Measurements from ENCODE around the gene NET1.
A peak's percentile ranks its signal among the peaks of the same experiment; 100 is the strongest.
"Not testable (repeated sequence)": the region's sequence is repeated elsewhere in the genome, so short reads cannot be mapped to it uniquely, and the experiment has no call there.

NET1 gene, protein sequence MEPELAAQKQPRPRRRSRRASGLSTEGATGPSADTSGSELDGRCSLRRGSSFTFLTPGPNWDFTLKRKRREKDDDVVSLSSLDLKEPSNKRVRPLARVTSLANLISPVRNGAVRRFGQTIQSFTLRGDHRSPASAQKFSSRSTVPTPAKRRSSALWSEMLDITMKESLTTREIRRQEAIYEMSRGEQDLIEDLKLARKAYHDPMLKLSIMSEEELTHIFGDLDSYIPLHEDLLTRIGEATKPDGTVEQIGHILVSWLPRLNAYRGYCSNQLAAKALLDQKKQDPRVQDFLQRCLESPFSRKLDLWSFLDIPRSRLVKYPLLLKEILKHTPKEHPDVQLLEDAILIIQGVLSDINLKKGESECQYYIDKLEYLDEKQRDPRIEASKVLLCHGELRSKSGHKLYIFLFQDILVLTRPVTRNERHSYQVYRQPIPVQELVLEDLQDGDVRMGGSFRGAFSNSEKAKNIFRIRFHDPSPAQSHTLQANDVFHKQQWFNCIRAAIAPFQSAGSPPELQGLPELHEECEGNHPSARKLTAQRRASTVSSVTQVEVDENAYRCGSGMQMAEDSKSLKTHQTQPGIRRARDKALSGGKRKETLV

GRCh38 chr10:5412277-5412941 is at the start of gene NET1:
NET1 (plus strand) TSS chr10:5412557; CDS start chr10:5412693, 136 bp downstream.
- peak; percentile 100 for DNase-seq (ENCODE audit: low spot score)

DNA sequence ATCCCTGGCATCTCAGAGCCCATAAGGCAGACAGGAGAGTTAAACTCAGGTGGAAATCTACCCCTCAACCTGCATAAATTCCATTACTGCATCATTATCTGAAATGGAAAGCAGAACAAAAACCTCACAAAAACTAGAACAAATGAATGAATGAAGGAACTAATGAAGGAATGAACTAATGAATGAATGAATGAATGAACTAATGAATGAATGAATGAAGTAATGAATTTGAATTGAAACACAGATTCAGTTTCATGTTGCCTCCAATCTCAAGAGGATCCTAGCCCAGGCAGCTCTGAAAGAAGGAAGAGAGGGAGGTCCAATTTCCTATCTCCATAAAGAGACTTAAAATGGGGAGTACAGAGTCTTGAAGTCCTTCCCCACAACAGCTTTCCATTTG is 49.5 kb upstream of the NET1 start:
- no peak for DNase-seq (ENCODE audit: low spot score)

- no peak for DNase-seq (ENCODE audit: low spot score)
Measured at GRCh38 chr10:5364374-5364773, 48.0 kb upstream of the NET1 start.

GRCh38 chr10:5364890-5365338 is 47.4 kb upstream of the NET1 start, which contains the start of gene UCN3:
UCN3 (plus strand) TSS chr10:5364966; CDS start chr10:5373721, 8,755 bp downstream.
- DNase-seq (ENCODE audit: low spot score): no peak

GRCh38 chr10:5365928-5366327 is 46.4 kb upstream of the NET1 start:
- DNase-seq (ENCODE audit: low spot score): no peak

DNA sequence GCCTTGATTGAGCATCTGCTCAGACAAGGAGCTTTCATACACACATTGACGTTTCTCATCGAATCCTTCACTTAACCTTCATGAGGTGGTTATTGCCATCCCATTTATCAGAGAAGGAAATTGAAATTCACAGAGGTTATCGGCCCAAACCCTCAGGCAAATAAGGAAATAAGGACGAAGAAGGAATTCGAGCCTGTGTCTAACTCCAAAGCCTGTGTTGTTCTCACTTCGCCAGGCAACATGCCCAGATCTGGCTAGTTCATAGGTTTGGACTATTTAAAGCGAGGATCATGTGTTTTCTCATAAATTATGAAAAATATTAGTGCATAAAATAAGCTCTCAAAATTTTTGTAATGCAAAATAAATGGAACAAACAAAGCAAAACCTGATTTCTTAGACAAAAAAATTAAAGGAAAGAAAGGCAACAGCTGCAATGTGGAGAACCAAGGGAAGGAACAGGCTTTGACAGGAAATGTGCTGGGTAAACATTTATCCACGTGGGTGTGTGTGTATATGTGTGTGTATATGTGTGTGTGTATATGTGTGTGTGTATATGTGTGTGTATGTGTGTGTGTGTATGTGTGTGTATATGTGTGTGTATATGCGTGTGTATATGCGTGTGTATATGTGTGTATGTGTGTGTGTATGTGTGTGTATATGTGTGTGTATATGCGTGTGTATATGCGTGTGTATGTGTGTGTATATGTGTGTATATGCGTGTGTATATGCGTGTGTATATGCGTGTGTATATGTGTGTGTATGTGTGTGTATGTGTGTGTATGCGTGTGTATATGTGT is 42.8 kb upstream of the NET1 start:
- DNase-seq (ENCODE audit: low spot score): no peak

- no peak for DNase-seq (ENCODE audit: low spot score)
Measured at GRCh38 chr10:5370493-5371352, 41.6 kb upstream of the NET1 start.

DNA sequence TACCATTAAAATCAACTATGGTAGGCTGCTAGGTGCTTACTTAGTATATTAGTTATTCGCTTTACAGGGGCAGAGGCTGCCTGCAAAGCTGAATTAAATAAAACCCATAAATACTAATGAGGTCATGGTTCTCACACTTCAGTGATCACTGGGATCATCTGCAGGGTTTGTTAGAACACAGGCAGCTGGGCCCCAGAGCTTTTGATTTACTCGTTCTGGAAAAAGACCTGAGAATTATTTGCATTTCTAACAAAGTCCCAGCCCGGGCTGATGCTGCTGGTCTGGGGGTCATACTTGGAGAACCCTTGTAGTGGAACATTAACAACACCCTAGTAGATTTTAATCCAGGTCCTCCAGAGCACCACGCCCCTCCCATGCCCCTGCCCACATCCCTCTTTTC is 39.0 kb upstream of the NET1 start:
- DNase-seq (ENCODE audit: low spot score): no peak

- DNase-seq (ENCODE audit: low spot score): no peak
Measured at GRCh38 chr10:5373891-5374611, 38.3 kb upstream of the NET1 start.

- DNase-seq (ENCODE audit: low spot score): peak; percentile 29
Measured at GRCh38 chr10:5376450-5376849, 35.9 kb upstream of the NET1 start.

GRCh38 chr10:5379202-5379601 is 33.2 kb upstream of the NET1 start:
- not testable (repeated sequence) for DNase-seq (ENCODE audit: low spot score)

- not testable (repeated sequence) for DNase-seq (ENCODE audit: low spot score)
Measured at GRCh38 chr10:5380395-5380794, 32.0 kb upstream of the NET1 start.

DNA sequence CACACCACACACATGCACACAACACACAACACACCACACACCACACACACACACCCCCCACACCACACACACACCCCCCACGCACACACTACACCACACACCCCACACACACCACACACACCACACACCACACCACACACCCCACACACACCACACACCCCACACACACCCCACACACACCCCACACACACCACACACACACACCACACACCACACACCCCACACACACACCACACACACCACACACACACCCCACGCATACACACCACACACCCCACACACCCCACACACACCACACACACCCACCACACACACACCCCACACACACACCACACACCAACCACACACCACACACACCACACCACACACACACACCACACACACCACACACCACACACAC is 31.2 kb upstream of the NET1 start:
- DNase-seq (ENCODE audit: low spot score): no peak

DNA sequence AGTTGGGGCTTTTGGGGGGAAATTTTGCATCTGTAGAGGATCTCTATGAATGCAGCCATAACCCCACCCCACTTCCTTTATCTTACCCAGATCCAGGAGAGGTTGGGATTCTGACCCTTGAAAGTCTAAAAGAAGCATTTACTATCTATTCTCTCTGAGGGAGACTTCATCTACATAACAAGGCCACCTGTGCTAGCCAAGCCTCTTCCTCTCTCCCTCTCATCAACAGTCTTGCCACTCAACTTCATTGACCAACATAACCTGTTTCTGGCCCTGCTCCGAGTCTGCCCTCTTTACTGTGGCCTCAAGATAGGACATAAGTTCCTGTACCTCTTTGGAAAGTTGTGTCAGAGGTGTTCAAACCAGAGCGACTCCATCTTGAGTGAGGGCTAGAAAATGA is 27.1 kb upstream of the NET1 start:
- DNase-seq (ENCODE audit: low spot score): peak; percentile 43

- DNase-seq (ENCODE audit: low spot score): no peak
Measured at GRCh38 chr10:5387169-5387568, 25.2 kb upstream of the NET1 start.

GRCh38 chr10:5390607-5391205 is 21.7 kb upstream of the NET1 start:
- DNase-seq (ENCODE audit: low spot score): no peak

DNA sequence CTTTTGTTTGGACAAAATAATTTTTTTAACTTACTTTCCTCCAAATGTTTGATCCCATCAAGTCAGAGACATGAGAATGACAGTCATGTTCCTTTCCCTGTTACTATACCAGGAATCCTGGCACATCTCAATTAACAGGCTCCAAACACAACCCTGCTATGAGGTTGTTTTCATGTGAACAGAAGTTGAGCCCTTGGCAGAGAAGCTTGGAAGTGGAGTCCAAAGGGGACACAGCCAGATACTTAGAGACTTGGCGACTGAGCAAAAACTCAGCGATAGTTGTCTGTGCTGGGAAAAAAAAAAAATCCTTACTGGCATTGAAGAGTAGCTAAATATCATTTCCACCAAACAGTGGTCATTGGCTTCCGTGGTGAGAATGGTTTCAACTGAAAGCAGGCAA is 20.6 kb upstream of the NET1 start:
- no peak for DNase-seq (ENCODE audit: low spot score)

DNA sequence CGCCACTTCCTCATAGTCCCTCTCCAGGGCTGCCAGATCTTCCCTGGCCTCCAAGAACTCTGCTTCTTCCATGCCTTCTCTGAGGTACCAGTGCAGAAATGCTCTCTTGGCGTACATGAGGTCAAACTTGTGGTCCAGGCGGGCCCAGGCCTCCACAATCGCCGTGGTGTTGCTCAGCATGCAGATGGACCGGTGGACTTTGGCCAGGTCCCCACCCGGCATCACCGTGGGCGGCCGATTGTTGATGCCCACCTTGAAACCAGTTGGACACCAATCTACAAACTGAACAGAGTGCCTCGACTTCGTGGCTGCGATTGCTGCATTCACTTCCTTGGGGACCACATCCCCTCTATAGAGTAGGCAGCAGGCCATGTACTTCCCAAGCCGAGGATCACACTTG is 18.8 kb upstream of the NET1 start:
- no peak for DNase-seq (ENCODE audit: low spot score)

GRCh38 chr10:5395168-5395567 is 17.2 kb upstream of the NET1 start:
- DNase-seq (ENCODE audit: low spot score): no peak

All from iPS-NIHi11 (cell line).